CD4-positive, alpha-beta T cell treated with Interleukin-15 for 1 hour (primary cell): ENCODE measurements around the gene C4orf36.
"Not testable (repeated sequence)": the region's sequence is repeated elsewhere in the genome, so short reads cannot be mapped to it uniquely, and the experiment has no call there.

ENCODE experiments used
- DNase-seq: peaks from one replicate; pipeline ENCODE4 v3.0.0-alpha.2; 2020

C4orf36 gene

GRCh38 chr4:86916392-86916791, 24.2 kb upstream of the C4orf36 start:
- DNase-seq, result no peak

GRCh38 chr4:86910820-86911684, 18.8 kb upstream of the C4orf36 start:
- DNase-seq, result no peak

GRCh38 chr4:86910369-86910768, 18.1 kb upstream of the C4orf36 start:
- no peak for DNase-seq

GRCh38 chr4:86909546-86910295, 17.5 kb upstream of the C4orf36 start:
- DNase-seq, result no peak

- DNase-seq, result no peak
Measured at GRCh38 chr4:86908251-86908657, 16.0 kb upstream of the C4orf36 start.

- no peak for DNase-seq
Measured at GRCh38 chr4:86901864-86902263, 9.6 kb upstream of the C4orf36 start.

- DNase-seq, result no peak
Measured at GRCh38 chr4:86898562-86898961, 6.3 kb upstream of the C4orf36 start.

GRCh38 chr4:86896596-86896995, 4.4 kb upstream of the C4orf36 start:
- DNase-seq, result no peak

- DNase-seq, result no peak
Measured at GRCh38 chr4:86895692-86896488, 3.7 kb upstream of the C4orf36 start.

GRCh38 chr4:86894455-86894854, 2.2 kb upstream of the C4orf36 start:
- DNase-seq, result no peak

- DNase-seq, result no peak
Measured at GRCh38 chr4:86893136-86893535, 914 bp upstream of the C4orf36 start.

- no peak for DNase-seq
Measured at GRCh38 chr4:86892636-86892960, 376 bp upstream of the C4orf36 start.

- no peak for DNase-seq
Measured at GRCh38 chr4:86890790-86891189, 1.4 kb downstream of the C4orf36 start.

GRCh38 chr4:86879641-86880040, 12.6 kb downstream of the C4orf36 start:
- no peak for DNase-seq

GRCh38 chr4:86878640-86879039, 13.6 kb downstream of the C4orf36 start:
- no peak for DNase-seq

GRCh38 chr4:86876894-86877685, 15.1 kb downstream of the C4orf36 start:
- DNase-seq, result no peak

GRCh38 chr4:86875436-86875835, 16.8 kb downstream of the C4orf36 start:
- not testable (repeated sequence) for DNase-seq

GRCh38 chr4:86872135-86872534, 20.1 kb downstream of the C4orf36 start:
- no peak for DNase-seq

- DNase-seq, result no peak
Measured at GRCh38 chr4:86870442-86871069, 21.7 kb downstream of the C4orf36 start.

GRCh38 chr4:86857341-86858052, 34.7 kb downstream of the C4orf36 start:
- no peak for DNase-seq

- DNase-seq, result no peak
Measured at GRCh38 chr4:86856896-86857295, 35.3 kb downstream of the C4orf36 start.
